ENCODE results near the gene INSL3.
A peak's percentile ranks its signal among the peaks of the same experiment; 100 is the strongest.
"Not testable (repeated sequence)": the region's sequence is repeated elsewhere in the genome, so short reads cannot be mapped to it uniquely, and the experiment has no call there.

The INSL3 gene

DNA sequence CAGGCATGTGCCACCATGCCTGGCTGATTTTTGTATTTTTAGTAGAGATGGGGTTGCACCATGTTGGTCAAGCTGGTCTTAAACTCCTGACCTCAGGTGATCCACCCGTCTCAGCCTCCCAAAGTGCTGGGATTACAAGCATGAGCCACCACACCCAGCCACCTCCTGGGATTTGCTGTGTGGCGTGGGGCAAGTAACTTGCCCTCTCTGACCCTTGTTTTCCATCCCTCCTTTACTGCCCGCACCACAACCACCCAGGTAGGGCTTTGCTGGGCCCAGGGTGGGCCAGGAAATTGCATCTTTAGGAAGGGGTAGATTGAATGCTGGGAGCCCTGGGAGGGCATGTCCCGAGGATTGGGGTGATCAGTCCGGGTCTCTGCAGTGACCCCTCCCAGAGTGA is 37.6 kb downstream of the INSL3 start:
- DNase-seq (ENCODE audit: low read depth), result not testable (repeated sequence)

DNA sequence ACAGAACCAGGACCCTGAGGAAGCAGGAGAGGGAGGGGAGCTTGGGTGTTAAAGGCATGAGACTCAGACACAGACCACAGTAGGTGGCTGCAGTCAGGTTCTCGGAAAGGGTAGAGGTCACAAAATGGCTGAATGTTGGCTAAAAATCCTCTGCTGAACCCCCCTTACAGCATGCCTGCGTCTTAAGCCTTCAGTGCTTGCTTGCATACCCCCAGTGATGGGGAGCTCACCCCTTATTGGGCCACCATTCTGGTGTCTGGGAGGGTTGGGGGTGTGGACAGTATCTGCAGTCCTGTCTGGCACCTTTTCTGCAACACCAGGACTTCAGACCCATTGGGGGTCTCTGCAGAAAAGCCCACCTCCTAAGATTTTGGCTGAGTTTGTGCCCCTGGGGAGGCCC is 40.5 kb downstream of the INSL3 start:
- DNase-seq (ENCODE audit: low read depth), result no peak

DNA sequence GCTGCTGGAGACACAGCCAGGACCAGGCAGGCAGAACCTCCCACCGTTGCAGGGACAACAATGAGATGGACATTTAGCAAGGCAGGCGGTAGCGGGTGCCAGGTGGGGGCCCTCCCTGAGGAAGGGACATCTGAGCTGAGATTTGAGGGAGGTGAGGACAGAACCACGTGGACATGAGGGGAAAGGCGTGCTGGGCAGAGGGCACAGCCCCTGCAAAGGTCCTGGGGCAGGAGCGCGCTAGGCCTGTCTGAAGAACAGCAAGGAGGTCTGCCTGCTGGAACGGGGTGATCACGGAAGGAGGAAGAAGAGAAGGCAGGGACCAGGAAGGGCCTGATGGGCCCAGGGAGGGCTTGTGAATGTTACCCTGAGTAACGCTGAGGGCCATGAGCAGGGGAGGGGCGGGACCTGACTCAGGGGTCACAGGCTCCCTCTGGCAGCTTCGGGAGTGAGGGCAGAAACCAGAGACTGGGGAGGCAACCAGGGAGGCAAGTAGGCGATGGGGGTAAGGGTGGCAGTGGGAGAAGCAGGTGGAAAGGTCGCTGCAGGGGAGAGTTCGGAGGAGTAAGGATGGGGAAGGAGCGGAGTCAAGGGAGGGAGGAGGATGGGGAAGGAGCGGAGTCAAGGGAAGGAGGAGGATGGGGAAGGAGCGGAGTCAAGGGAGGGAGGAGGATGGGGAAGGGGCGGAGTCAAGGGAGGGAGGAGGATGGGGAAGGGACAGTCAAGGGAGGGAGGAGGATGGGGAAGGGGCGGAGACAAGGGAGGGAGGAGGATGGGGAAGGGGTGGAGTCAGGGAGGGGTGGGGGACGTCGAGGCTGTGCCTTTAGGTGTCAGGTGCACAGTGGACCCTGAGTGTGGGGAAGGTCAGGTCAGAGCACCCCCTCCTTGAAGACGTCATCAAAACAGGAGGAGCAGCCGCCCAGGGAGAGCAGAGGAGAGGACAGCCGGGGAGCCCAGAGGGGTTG is 42.1 kb downstream of the INSL3 start:
- DNase-seq (ENCODE audit: low read depth), result no peak

DNA sequence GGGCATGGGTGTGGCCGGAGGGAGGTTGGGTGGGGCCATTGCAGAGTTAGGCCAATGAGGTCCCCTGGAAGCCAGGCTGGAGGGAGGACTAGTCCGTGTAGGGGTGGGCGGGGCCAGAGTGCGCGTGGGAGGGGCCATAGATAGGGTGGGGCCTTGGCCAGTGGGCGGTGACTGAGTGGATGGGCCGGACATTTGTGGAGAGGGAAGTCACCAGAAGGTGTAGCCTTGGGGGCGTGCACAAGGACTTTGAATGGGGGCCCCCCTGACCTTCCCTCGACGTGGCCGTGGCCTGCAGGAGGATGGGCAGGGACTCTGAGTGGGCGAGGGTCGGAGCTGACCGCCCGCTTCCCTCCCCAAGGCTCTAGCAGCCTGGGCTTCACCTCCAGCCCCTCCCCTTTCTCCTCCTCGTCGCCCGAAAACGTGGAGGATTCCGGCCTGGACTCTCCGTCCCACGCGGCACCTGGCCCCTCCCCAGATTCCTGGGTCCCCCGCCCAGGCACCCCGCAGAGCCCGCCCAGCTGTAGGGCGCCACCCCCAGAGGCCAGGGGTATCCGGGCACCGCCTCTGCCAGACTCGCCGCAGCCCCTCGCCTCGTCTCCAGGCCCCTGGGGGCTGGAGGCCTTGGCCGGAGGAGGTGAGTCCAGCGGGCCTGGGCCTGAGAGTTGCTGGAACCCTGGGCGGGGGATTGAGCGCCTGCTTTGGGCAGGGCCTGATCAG is 42.9 kb downstream of the INSL3 start:
- DNase-seq (ENCODE audit: low read depth), result peak; percentile 41

GRCh38 chr19:17777840-17778239 is 43.5 kb downstream of the INSL3 start:
- DNase-seq (ENCODE audit: low read depth), result not testable (repeated sequence)

DNA sequence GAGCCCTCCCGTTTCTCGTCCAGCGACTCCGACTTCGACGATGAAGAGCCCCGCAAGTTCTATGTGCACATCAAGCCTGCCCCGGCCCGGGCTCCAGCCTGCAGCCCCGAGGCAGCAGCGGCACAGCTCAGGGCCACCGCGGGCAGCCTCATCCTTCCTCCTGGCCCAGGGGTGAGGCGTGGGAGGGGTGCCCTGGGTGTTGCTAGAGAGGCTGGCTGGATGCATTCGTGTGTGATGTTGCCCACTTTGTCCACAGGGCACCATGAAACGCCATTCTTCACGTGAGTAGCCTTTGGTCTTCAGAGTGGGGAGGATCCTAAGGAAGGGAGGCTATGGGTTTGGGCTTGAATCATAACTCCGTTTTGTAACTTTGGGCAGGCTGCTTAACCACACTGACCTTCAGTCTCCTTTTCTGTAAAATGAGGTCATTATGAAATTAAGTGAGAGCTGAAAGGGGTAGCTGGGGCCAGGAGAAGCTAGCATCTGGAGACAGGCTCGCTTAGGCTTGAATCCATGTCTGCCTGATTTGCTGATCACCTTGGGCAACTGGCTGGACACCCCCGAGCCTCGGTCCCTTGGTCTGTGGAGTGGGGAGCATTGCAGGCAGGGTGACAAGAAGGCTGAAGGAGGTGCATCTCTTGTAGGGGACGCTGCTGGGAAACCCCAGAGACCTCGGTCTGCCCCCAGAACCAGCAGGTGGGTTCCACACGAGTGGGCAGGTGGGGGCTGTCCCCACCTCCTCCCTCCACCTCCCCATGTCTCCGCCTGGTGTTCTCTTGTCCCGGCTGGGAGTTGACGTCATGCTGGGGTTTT is 45.1 kb downstream of the INSL3 start:
- no peak for DNase-seq (ENCODE audit: low read depth)

DNA sequence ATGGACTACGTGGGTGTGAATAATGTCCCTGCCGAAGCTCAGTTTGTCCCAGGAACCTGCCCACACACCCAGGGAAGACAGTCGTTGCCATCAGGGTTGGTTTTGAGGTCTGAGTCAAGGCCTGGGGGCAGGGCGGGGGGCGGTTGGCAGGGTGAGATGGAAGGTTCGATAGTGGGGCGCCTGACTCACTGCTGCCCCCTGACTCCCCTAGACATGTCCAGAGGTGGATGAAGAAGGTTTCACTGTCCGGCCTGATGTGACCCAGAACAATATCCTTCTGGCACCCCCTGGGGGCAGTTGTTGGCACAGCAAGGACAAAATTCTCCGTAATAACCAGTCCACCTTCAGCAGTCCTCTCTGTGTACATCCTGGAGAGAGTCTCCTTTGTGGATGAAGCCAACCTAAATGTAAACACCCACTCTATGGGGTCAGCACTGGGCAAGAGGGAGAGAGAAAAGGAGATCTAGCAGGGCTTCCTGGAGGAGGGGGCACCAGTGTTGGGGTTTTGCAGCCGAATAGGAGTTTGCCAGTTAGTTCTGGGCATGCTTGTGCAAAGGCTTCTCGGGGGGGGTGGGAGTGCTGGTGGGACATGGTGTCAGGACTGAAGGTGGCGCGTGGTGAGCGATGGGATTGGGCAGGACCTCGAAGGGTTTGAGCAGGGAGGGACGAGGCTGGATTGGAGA is 45.9 kb downstream of the INSL3 start:
- DNase-seq (ENCODE audit: low read depth), result peak; percentile 29

DNA sequence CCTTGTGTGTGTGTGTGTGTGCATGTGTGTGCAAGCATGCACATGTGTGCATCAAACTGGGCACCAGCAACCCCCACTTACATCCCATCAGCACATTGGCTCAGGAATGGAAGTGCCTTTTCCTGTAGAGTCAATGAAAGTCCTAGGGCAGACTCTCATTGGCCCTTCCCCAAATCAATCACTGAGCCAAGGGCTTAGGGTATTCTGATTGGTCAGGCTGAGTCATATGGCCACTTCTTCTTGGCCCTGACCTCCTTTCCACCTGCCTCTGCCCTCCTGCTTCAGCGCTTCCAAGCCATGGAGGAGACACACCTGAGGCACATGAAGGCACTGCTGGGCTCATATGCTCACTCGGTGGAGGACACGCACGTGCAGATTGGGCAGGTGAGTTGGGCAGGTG is 49.1 kb downstream of the INSL3 start:
- no peak for DNase-seq (ENCODE audit: low read depth)

- DNase-seq (ENCODE audit: low read depth), result no peak
Measured at GRCh38 chr19:17770613-17771012, 50.7 kb downstream of the INSL3 start.

DNA sequence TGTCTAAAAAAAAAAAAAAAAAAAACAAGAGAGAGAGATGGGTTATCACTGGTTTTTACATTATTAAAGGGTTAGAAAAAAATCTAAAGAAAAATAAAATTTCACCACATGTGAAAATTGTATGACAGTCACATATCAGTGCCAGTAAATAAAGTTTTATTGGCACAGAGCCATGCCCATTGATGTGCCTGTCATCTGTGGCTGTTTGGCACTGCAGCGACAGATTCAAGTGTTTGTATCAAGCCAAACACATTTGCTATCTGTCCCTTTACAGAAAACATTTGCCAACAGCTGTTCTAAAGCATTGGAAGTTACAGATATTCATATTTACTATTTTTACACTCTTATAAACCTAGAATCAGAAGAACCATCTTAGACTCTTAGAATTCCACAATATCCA is 53.8 kb downstream of the INSL3 start:
- no peak for DNase-seq (ENCODE audit: low read depth)

DNA sequence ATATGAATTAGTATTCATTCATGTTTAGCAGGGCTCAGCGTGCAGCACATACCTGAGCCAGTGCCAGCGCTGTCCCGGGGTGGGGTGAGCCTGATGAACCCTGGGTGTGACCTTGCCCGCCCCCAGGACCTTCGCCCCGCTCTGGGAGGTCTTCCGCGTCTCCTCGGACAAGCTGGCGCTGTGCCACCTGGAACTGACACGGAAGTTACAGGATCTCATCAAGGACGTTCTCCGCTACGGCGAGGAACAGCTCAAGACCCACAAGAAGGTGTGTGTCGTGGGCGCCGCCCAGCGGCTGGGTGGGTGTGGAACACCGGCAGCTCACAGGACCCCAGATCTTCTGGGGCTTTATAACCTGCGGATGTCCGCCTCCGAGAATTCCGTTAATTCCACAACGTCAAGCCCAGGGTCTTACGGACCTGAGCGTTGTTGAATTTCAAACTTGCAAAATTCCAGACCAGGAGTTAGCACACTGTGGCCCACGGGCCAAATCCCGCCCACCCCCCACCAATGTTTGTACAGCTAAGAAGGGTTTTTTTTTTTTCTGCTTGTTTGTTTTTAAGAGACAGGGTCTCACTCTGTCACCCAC is 54.7 kb downstream of the INSL3 start:
- no peak for DNase-seq (ENCODE audit: low read depth)
